SU-DHL-6 (cell line): Measurements from ENCODE around the gene MYLK4.

Source experiments
- H2AFZ ChIP-seq: fragments of 200-600 bp; sonication (generic); 2 replicates; pipeline ENCODE4 v1.6.1; 2014; ENCODE audit warnings: low read depth, mild to moderate bottlenecking, moderate library complexity, mixed read lengths, antibody characterized with exemption, low read length; ENCODE audit not compliant: severe bottlenecking
- H3F3A ChIP-seq: fragments of 200-600 bp; shearing (Covaris generic); 2 replicates; pipeline ENCODE4 v1.6.0; 2016; ENCODE audit warnings: antibody characterized with exemption, mild to moderate bottlenecking; ENCODE audit not compliant: insufficient read depth
- H3K27ac ChIP-seq: fragments of 200-600 bp; sonication (generic); 2 replicates; pipeline ENCODE4 v1.5.1; 2016; ENCODE audit warnings: low read depth, mild to moderate bottlenecking, low read length, moderate library complexity, mixed read lengths
- H3K27me3 ChIP-seq: fragments of 200-600 bp; sonication (generic), shearing (Covaris generic); 2 replicates; pipeline ENCODE4 v1.6.0; 2014; ENCODE audit warnings: mild to moderate bottlenecking, low read length
- H3K36me3 ChIP-seq: fragments of 200-600 bp; sonication (generic); 2 replicates; pipeline ENCODE4 v1.6.1; 2014; ENCODE audit warnings: mild to moderate bottlenecking, low read length, mixed read lengths
- H3K4me2 ChIP-seq: fragments of 300-600, 200-600 bp; shearing (Covaris generic), sonication (generic); 2 replicates; pipeline ENCODE4 v1.6.0; 2014; ENCODE audit warnings: low read length, low read depth, mild to moderate bottlenecking; ENCODE audit not compliant: poor library complexity, severe bottlenecking
- H3K4me3 ChIP-seq: fragments of 200-600 bp; sonication (generic); 2 replicates; pipeline ENCODE4 v1.5.1; 2014; ENCODE audit warnings: antibody characterized with exemption, low read length, mild to moderate bottlenecking, mixed read lengths; ENCODE audit not compliant: insufficient read depth, poor library complexity, severe bottlenecking
- H3K79me2 ChIP-seq: fragments of 200-600 bp; sonication (generic); 2 replicates; pipeline ENCODE4 v1.6.1; 2014; ENCODE audit warnings: mild to moderate bottlenecking, low read length, moderate library complexity; ENCODE audit not compliant: insufficient read depth
- H3K9ac ChIP-seq: fragments of 200-600 bp; sonication (generic); 2 replicates; pipeline ENCODE4 v1.7.0; 2014; ENCODE audit warnings: mild to moderate bottlenecking, low read length
- H3K9me2 ChIP-seq: fragments of 200-600 bp; sonication (generic); replicated peaks from 2 replicates; pipeline ENCODE4 v1.6.1; 2014; ENCODE audit warnings: low read length; ENCODE audit not compliant: insufficient read depth
- H3K9me3 ChIP-seq: fragments of 200-600 bp; sonication (generic); 2 replicates; pipeline ENCODE4 v1.6.1; 2014; ENCODE audit warnings: low read length, mixed read lengths; ENCODE audit not compliant: insufficient read depth
- H4K20me1 ChIP-seq: fragments of 200-600 bp; sonication (generic); 2 replicates; pipeline ENCODE4 v1.6.1; 2014; ENCODE audit warnings: low read depth, mild to moderate bottlenecking, antibody characterized with exemption, low read length, moderate library complexity, mixed read lengths
- EZH2phosphoT487 ChIP-seq: fragments of 200-600 bp; sonication (generic), shearing (Covaris generic); conservative IDR thresholded peaks from 2 replicates; pipeline ENCODE4 v1.6.1; 2018; ENCODE audit warnings: mild to moderate bottlenecking, antibody characterized with exemption, low read length, moderate library complexity, mixed read lengths
- TF ChIP-seq, protein P1 (sequence below): fragments of 200-600 bp; sonication (generic); IDR thresholded peaks from one replicate; pipeline ENCODE4 v1.5.1; 2017; ENCODE audit warnings: antibody characterized with exemption, mild to moderate bottlenecking, low read length, moderate library complexity; ENCODE audit not compliant: insufficient read depth, poor library complexity, severe bottlenecking

Gene MYLK4

DNA sequence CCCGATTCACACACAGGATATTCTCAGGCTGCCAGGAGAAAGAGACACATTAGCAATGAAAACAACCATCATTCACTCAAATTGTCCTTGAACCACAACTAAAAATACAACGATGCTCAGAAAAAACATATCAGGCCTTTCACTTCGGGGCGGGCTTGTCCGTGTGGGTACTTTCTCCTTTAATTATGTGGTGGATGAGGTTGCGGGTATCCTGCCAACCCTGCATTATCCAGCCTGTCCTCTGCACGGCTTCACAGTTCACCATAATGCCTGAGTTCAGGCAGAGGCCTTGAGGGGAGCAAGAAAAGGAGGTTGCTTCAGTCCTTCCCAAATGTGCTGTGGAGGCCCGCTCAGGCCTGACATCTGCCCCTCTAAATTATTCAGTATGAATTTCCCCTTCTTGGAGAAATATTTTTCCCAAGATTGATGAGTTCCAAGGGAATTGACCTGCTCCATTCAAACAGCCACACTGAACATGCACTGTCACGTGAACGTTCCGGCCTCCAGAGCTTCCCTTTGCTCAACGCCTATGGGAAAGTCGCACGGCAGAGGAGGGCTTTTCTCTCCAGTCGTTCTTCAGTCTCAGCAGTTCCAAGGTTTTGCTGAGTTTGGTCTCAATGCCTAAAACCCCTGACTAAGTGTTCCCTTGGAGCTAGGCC is 70.3 kb downstream of the MYLK4 start:
- no peak overlapping the region for H2AFZ ChIP-seq
- TF ChIP-seq EZH2phosphoT487 = no peak
- TF ChIP-seq, protein P1, sequence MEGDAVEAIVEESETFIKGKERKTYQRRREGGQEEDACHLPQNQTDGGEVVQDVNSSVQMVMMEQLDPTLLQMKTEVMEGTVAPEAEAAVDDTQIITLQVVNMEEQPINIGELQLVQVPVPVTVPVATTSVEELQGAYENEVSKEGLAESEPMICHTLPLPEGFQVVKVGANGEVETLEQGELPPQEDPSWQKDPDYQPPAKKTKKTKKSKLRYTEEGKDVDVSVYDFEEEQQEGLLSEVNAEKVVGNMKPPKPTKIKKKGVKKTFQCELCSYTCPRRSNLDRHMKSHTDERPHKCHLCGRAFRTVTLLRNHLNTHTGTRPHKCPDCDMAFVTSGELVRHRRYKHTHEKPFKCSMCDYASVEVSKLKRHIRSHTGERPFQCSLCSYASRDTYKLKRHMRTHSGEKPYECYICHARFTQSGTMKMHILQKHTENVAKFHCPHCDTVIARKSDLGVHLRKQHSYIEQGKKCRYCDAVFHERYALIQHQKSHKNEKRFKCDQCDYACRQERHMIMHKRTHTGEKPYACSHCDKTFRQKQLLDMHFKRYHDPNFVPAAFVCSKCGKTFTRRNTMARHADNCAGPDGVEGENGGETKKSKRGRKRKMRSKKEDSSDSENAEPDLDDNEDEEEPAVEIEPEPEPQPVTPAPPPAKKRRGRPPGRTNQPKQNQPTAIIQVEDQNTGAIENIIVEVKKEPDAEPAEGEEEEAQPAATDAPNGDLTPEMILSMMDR = no peak

DNA sequence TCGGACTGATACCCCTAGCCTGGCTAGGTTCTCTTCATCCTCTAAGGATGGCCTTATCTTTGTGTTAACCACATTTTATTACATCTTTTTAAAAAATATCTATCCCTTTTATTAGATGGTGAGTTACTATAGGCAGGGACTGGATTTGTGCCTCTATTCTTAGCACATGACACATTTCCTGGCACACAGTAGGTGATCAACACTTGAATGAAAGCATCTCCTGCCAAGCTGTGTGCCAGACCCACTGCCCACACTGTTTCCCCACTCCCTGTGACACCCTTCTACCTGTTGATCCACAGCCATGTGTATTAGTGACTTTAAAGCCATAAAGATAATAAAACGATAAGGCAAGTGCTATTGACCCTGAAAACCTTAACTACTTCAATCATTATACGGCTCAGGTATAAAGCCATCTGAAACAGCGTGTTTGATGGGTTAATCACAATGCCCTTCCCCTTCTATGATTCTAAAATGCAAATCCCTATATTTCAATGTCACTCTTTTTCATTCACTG is 73.6 kb downstream of the MYLK4 start:
- no peak overlapping the region for H3K27ac ChIP-seq
- no peaks in the 10 kb centered on the region for H3K9me2 ChIP-seq
- H4K20me1 ChIP-seq = no peaks in the 10 kb centered on the region

More for the DNA sequence above, 70.3 kb downstream of the MYLK4 start:
- no peaks in the 10 kb centered on the region for H3K79me2 ChIP-seq
- no peak overlapping the region for H3K4me3 ChIP-seq
- H3K27ac ChIP-seq = no peak overlapping the region
- H3K9ac ChIP-seq = no peak overlapping the region
- H3K36me3 ChIP-seq = no peaks in the 10 kb centered on the region
- H4K20me1 ChIP-seq = no peaks in the 10 kb centered on the region
- no peaks in the 10 kb centered on the region for H3K27me3 ChIP-seq
- no peak overlapping the region for H3K4me2 ChIP-seq
- no peaks in the 10 kb centered on the region for H3K9me2 ChIP-seq
- no peaks in the 10 kb centered on the region for H3K9me3 ChIP-seq
- H3F3A ChIP-seq = no peaks in the 10 kb centered on the region

DNA sequence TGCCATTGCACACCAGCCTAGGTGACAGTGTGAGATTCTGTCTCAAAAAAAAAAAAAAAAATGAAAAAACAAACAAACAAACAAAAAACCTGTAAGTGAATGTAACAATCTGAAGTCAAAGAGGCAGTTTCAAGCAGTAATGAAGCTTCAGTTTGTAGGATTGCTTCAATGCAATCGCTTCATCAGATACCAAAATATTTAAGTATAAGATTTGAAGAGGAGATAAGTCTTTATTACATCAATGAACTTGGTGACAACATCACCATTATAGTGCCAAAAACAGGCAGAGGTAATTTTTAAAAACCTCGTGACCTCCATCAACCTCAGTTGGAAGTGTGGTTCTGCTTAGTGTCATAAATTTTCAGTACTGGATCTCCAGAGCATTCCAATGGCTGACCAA is 74.7 kb downstream of the MYLK4 start:
- Histone ChIP-seq H3K9me2 (no peaks in the 10 kb centered on the region), H3K27ac (no peak overlapping the region), H3F3A (no peaks in the 10 kb centered on the region), H3K4me3 (no peak overlapping the region), H2AFZ (no peak overlapping the region), H3K36me3 (no peaks in the 10 kb centered on the region), H4K20me1 (no peaks in the 10 kb centered on the region), H3K4me2 (no peak overlapping the region), H3K27me3 (no peaks in the 10 kb centered on the region), H3K9ac (no peak overlapping the region), H3K9me3 (no peaks in the 10 kb centered on the region), H3K79me2 (no peaks in the 10 kb centered on the region)
- TF ChIP-seq, protein P1 = no peak
- TF ChIP-seq EZH2phosphoT487 = no peak

More for the DNA sequence above, 73.6 kb downstream of the MYLK4 start:
- no peak overlapping the region for H3K4me2 ChIP-seq
- H3K9me3 ChIP-seq = no peaks in the 10 kb centered on the region
- TF ChIP-seq EZH2phosphoT487 = no peak
- TF ChIP-seq, protein P1 = no peak
- no peak overlapping the region for H3K4me3 ChIP-seq
- H3K9ac ChIP-seq = no peak overlapping the region
- no peaks in the 10 kb centered on the region for H3F3A ChIP-seq
- no peaks in the 10 kb centered on the region for H3K27me3 ChIP-seq
- H3K79me2 ChIP-seq = no peaks in the 10 kb centered on the region
- no peak overlapping the region for H2AFZ ChIP-seq
- H3K36me3 ChIP-seq = no peaks in the 10 kb centered on the region
